GM18951 (cell line): ENCODE measurements around the gene MED8.

Experiments
- POLR2A ChIP-seq: IDR thresholded peaks from 4 replicates; pipeline ENCODE4 v1.6.1; 2011; ENCODE audit warnings: mild to moderate bottlenecking; ENCODE audit not compliant: insufficient read length, insufficient read depth; ENCODE audit errors: extremely low read depth
- in situ Hi-C: fragments of 300-500 bp; cut with MboI; formaldehyde crosslinking; loops from one replicate; pipeline ENCODE4 v1.12.0; 2022; ENCODE audit warnings: low sequenced_read_pairs, mixed read lengths, inconsistent platforms; ENCODE audit not compliant: unreplicated experiment

The MED8 gene

DNA sequence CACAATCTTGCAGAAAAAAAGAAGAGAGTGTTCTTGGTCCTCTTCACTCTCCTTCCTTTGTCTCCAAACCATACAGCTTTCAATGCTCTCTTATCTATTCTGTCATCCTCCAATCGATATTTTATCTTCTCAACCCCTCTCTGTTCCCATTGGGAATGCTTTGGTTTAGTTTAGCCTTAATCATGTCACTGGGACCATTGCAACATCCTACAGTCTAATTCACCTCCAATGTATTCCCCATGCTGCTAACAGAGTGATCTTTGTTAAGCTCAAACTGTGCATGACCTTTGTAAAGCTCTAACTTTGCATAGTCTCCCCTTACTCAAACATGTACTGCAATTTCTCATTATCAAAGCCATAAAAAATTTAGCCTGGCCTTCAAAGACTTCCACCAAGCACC is 49.0 kb downstream of the MED8 start:
- in situ Hi-C loops = no loop called here
- TF ChIP-seq POLR2A = no peak

DNA sequence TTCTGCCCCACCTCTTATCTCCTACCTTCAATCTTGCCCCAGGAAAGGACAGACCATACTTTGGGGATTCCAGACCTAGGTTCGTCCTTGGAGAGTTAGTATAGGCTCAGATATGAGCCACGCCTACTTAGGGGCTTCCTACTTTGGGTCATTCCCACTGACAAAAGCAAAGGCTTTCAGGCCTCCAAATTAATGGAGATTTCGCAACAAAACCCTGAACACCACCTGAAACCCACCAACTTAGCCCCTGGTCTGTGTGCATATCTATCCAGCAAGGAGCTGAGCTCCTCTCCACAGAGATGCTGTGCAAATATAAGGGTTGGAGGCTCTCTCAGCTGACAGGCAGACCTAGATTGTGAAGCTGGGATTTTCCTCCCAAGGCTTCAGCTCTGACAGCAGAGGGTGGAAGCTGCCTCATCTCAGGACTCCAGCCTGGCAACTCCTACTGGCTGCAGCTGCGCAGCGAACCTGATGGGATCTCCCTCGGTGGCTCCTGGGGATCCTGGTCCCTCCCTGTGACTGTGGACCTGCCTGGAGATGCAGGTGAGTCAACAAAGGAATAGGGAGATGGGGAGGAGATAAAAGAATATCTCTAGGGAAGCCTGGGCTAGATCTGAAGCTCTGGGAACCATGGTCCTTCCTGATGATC is 49.9 kb downstream of the MED8 start:
- in situ Hi-C loops = no loop called here
- no peak for TF ChIP-seq POLR2A

DNA sequence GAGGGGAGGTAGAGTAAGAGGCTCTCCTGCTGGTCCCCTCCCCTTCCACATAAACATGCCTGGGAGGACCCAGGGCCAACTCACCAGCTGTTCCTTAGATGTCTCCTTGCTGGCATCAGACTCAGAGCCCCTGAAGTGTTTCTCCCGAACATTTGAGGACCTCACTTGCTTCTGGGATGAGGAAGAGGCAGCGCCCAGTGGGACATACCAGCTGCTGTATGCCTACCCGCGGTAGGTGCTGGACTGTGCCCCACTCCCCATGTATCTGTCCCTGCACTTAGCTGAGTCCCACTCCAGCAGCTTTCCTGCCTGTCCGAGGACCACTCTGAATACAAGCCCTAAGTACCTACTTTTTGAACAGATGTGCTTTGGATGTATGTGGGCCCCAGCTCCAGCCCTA is 51.6 kb downstream of the MED8 start:
- no peak for TF ChIP-seq POLR2A
- in situ Hi-C loops = no loop called here

DNA sequence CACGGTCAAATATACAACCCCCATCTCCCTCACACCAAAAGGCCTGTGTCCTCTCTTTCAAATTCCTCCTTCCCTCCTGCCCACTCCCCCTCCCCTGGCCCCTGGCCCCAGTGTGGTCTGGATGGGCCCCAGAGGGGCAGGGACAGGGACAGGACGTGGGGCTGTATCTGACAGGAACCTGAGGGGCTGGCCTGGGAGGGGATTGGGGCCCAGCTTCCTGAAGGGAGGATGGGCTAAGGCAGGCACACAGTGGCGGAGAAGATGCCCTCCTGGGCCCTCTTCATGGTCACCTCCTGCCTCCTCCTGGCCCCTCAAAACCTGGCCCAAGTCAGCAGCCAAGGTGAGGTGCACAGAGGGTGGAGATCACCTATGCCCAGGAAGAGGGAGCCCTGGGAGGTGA is 52.0 kb downstream of the MED8 start, which contains the start of gene MPL:
MPL (plus strand) TSS at position 231 of the 400 bp plus-strand sequence; CDS start at position 262, 31 bp downstream.
- in situ Hi-C loops = no loop called here
- no peak for TF ChIP-seq POLR2A

DNA sequence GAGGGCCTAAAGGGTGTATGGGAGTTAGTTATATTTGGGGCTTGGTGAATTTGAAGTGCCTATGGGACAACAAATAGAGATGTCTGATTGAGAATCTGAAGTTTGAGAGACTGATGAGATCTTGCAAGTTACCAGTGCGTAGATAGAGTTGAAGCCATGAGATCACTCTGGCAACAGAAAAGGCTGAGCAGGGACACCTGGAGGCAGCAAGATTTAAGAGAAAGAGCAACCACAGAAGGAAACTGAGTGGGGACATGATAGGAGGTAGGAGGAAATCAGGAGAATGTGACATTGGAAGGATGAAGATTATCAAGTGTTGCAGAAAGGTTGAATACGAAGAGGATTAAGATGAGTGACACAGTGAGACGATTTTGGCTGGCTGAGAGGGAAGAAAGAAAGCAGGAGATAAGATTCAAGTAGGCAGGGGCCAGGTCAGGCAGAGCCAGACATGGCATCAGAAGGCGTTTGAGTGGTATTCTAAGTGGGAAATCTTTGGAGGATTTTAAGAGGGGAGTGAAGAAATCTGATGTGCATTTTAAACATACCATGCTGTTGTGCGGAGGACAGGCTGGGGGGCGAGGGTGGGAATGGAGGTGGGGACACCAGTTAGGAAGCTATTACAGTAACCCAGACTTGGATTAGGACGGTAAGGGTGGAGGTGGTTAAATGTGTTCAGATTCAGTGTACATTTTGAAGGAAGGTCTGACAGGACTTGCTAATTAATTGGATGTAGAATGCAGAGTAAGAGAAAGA is 55.0 kb downstream of the MED8 start:
- in situ Hi-C loops = no loop called here
- TF ChIP-seq POLR2A = no peak
